ENCODE measurements around the gene DUSP16.

GRCh38 chr12:12428047-12428446 is 134.6 kb downstream of the DUSP16 start:
- TF ChIP-seq TAF1 (IDR thresholded peaks at IDR 0.05; ENCODE audit: low read depth, low read length) (no peak), POLR2AphosphoS5 (IDR thresholded peaks at IDR 0.05; ENCODE audit: low read depth, low read length) (no peak)
